A549 (cell line): ENCODE data around the gene MGST2.

Source experiments
- CEBPB ChIP-seq, 2 experiments: fragments of >200 bp in 1 of 2; sonication (Bioruptor Twin) in 1 of 2; formaldehyde crosslinking in 1 of 2; IDR thresholded peaks; 2 replicates each; pipeline ENCODE4 v1.6.1; 2012 to 2016
- ELK1 ChIP-seq: fragments of 150-350 bp; IDR thresholded peaks from 2 replicates; pipeline ENCODE4 v1.6.1; 2014; ENCODE audit warnings: low read depth, mild to moderate bottlenecking, low read length
- EP300 ChIP-seq, 2 experiments: fragments of >200 bp; sonication (Bioruptor Twin); formaldehyde crosslinking; IDR thresholded peaks; 2 replicates in 1 of 2; 3 replicates in 1 of 2; pipeline ENCODE4 v1.6.1; 2016 to 2017
- GATA3 ChIP-seq: IDR thresholded peaks from 2 replicates; pipeline ENCODE4 v1.6.1; 2012; ENCODE audit warnings: borderline replicate concordance
- JUN ChIP-seq, 2 experiments: fragments of >200 bp; sonication (Bioruptor Twin); formaldehyde crosslinking; IDR thresholded peaks; 2 replicates in 1 of 2; 3 replicates in 1 of 2; pipeline ENCODE4 v1.6.1; 2016 to 2017
- KDM1A ChIP-seq: fragments of 200-600 bp; sonication (generic); IDR thresholded peaks from 2 replicates; pipeline ENCODE4 v1.6.1; 2016; ENCODE audit warnings: low read depth, mild to moderate bottlenecking
- MYC ChIP-seq: IDR thresholded peaks from 2 replicates; pipeline ENCODE4 v1.6.1; 2012; ENCODE audit warnings: mild to moderate bottlenecking, inconsistent platforms, low read length, improper control_type of control experiment, borderline replicate concordance
- POLR2A ChIP-seq: IDR thresholded peaks from 2 replicates; pipeline ENCODE4 v1.6.1; 2012; ENCODE audit warnings: mild to moderate bottlenecking, low read length
- RNF2 ChIP-seq: fragments of 200-600 bp; sonication (generic); IDR thresholded peaks from 2 replicates; pipeline ENCODE4 v1.6.1; 2016; ENCODE audit warnings: low read depth, mild to moderate bottlenecking, antibody characterized with exemption, moderate library complexity, borderline replicate concordance
- TP53 ChIP-seq: fragments of 250-450 bp; sonication (Bioruptor Pico); IDR thresholded peaks from 2 replicates; pipeline ENCODE4 v1.5.0; 2021; ENCODE audit warnings: mild to moderate bottlenecking, moderate library complexity
- ZNF302 ChIP-seq: fragments of 250-450 bp; sonication (Bioruptor Pico); IDR thresholded peaks from 2 replicates; pipeline ENCODE4 v1.9.0; 2021; ENCODE audit warnings: inconsistent platforms, mild to moderate bottlenecking, moderate library complexity
- TF ChIP-seq, protein P1 (sequence below): IDR thresholded peaks from 2 replicates; pipeline ENCODE4 v1.6.1; 2012
- TF ChIP-seq, protein P2 (sequence below): fragments of >200 bp; sonication (Bioruptor Twin); formaldehyde crosslinking; IDR thresholded peaks from 3 replicates; pipeline ENCODE4 v1.5.1; 2016

DNA sequence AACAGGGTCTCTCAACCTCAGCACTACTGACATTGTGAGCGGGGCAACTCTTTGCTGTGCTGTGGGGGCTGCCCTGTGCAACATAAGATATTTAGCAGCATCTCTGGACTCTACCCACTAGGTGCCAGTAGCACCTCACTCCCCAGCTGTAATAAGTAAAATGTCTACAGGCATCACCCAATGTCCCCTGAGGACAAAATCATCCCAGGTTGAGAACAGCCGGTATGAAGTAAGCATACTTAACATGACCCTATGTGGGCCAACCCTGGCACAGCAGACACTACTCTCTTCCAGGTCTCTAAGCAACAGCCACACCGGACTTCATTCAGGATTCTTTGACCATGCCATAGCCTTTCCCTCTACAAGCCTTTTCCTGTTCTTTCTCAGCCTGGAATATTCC is 10.5 kb upstream of the MGST2 start:
- TF ChIP-seq, protein P1, sequence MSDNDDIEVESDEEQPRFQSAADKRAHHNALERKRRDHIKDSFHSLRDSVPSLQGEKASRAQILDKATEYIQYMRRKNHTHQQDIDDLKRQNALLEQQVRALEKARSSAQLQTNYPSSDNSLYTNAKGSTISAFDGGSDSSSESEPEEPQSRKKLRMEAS = no peak
- TF ChIP-seq, protein P2, sequence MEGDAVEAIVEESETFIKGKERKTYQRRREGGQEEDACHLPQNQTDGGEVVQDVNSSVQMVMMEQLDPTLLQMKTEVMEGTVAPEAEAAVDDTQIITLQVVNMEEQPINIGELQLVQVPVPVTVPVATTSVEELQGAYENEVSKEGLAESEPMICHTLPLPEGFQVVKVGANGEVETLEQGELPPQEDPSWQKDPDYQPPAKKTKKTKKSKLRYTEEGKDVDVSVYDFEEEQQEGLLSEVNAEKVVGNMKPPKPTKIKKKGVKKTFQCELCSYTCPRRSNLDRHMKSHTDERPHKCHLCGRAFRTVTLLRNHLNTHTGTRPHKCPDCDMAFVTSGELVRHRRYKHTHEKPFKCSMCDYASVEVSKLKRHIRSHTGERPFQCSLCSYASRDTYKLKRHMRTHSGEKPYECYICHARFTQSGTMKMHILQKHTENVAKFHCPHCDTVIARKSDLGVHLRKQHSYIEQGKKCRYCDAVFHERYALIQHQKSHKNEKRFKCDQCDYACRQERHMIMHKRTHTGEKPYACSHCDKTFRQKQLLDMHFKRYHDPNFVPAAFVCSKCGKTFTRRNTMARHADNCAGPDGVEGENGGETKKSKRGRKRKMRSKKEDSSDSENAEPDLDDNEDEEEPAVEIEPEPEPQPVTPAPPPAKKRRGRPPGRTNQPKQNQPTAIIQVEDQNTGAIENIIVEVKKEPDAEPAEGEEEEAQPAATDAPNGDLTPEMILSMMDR = peak; percentile 54
- no peak for TF ChIP-seq ELK1
- no peak for TF ChIP-seq EP300 (IDR thresholded peaks at IDR 0.05)
- TF ChIP-seq TP53 (CRISPR knock-in tag) = no peak
- no peak for TF ChIP-seq CEBPB (IDR thresholded peaks at IDR 0.05)
- no peak for TF ChIP-seq POLR2A
- no peak for TF ChIP-seq MYC
- TF ChIP-seq JUN (IDR thresholded peaks at IDR 0.05) = no peak
- TF ChIP-seq ZNF302 (CRISPR knock-in tag) = no peak
- no peak for TF ChIP-seq GATA3
- no peak for TF ChIP-seq KDM1A
- TF ChIP-seq RNF2 = no peak
